WTC11 (cell line): ENCODE results near the gene PRR20G.

Experiments
- NR1H2 ChIP-seq: sonication (generic); formaldehyde crosslinking; IDR thresholded peaks from 2 replicates; pipeline ENCODE4 v1.9.0; 2021; ENCODE audit warnings: mild to moderate bottlenecking, moderate library complexity, missing genetic modification reagents
- TF ChIP-seq, protein P1 (sequence below): fragments of 200-600 bp; IDR thresholded peaks from 2 replicates; pipeline ENCODE4 v1.8.0; 2022; ENCODE audit warnings: antibody characterized with exemption

DNA sequence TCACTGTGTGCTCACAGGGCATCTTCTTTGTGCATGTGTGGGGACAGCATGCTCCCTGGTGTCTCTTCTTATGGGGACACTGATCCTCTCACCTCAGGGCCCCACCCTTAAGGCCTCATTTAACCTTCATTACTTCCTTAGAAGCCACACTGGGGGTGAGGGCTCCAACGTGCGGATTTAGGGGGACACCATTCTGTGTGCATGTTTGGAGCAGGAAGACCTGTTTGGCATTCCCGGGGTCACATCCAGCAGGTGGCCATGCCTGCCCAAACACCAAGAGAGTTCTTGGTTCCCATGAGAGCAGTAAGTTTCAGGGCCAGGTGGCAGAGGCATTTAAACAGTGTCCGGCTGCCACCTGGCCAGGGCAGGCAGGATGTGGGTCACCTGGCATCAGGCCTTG lies 24.8 kb downstream of the PRR20G start:
- TF ChIP-seq NR1H2 (CRISPR knock-in tag), result no peak
- TF ChIP-seq, protein P1, sequence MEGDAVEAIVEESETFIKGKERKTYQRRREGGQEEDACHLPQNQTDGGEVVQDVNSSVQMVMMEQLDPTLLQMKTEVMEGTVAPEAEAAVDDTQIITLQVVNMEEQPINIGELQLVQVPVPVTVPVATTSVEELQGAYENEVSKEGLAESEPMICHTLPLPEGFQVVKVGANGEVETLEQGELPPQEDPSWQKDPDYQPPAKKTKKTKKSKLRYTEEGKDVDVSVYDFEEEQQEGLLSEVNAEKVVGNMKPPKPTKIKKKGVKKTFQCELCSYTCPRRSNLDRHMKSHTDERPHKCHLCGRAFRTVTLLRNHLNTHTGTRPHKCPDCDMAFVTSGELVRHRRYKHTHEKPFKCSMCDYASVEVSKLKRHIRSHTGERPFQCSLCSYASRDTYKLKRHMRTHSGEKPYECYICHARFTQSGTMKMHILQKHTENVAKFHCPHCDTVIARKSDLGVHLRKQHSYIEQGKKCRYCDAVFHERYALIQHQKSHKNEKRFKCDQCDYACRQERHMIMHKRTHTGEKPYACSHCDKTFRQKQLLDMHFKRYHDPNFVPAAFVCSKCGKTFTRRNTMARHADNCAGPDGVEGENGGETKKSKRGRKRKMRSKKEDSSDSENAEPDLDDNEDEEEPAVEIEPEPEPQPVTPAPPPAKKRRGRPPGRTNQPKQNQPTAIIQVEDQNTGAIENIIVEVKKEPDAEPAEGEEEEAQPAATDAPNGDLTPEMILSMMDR, result no peak
